Endodermal cell (in vitro differentiated cells): ENCODE results near the gene LARP4B. TPM values are rescaled to one million over a fixed set of nuclear protein-coding genes. Genes with fewer than 3 reads are reported as not detected.

ENCODE experiments used
- DNase-seq: peaks from one replicate; pipeline ENCODE4 v3.0.0-alpha.2; 2017
- H3K27ac ChIP-seq: 2 replicates; pipeline ENCODE4 v1.5.1; 2013; ENCODE audit warnings: mild to moderate bottlenecking, low read depth, low read length, moderate library complexity
- H3K27me3 ChIP-seq: 2 replicates; pipeline ENCODE4 v1.6.1; 2013; ENCODE audit warnings: mild to moderate bottlenecking, low read length, moderate library complexity; ENCODE audit not compliant: insufficient read depth, control insufficient read depth, poor library complexity, severe bottlenecking
- H3K36me3 ChIP-seq: 2 replicates; pipeline ENCODE4 v1.7.0; 2013; ENCODE audit warnings: mild to moderate bottlenecking, low read length, moderate library complexity; ENCODE audit not compliant: control insufficient read depth, insufficient read depth
- H3K4me1 ChIP-seq: one replicate; pipeline ENCODE4 v1.7.0; 2013; ENCODE audit warnings: low read length; ENCODE audit not compliant: control insufficient read depth, insufficient read depth
- H3K4me3 ChIP-seq: 2 replicates; pipeline ENCODE4 v1.5.1; 2013; ENCODE audit warnings: mild to moderate bottlenecking, low read length, moderate library complexity
- H3K9ac ChIP-seq: 2 replicates; pipeline ENCODE4 v1.6.1; 2013; ENCODE audit warnings: mild to moderate bottlenecking, low read length, moderate library complexity; ENCODE audit not compliant: poor library complexity, severe bottlenecking; ENCODE audit errors: extremely low read depth
- H3K9me3 ChIP-seq: 2 replicates; pipeline ENCODE4 v1.6.1; 2013; ENCODE audit warnings: mild to moderate bottlenecking, low read length, moderate library complexity; ENCODE audit not compliant: control insufficient read depth
- H3K27ac Mint-ChIP-seq: 2 replicates; pipeline ENCODE4 v1.8.0; 2020; ENCODE audit warnings: mixed read lengths
- H3K27me3 Mint-ChIP-seq: 2 replicates; pipeline ENCODE4 v1.8.0; 2021; ENCODE audit warnings: mild to moderate bottlenecking, mixed read lengths; ENCODE audit not compliant: insufficient read depth
- H3K36me3 Mint-ChIP-seq: 2 replicates; pipeline ENCODE4 v1.8.0; 2020; ENCODE audit warnings: low read depth, mixed read lengths
- H3K4me1 Mint-ChIP-seq: 2 replicates; pipeline ENCODE4 v1.8.0; 2020; ENCODE audit warnings: mixed read lengths
- H3K4me3 Mint-ChIP-seq: 2 replicates; pipeline ENCODE4 v1.8.0; 2020; ENCODE audit warnings: mild to moderate bottlenecking, moderate library complexity, mixed read lengths
- H3K9me3 Mint-ChIP-seq: 2 replicates; pipeline ENCODE4 v1.8.0; 2020; ENCODE audit warnings: mild to moderate bottlenecking, mixed read lengths
- CTCF ChIP-seq: fragments of 200-600 bp; sonication (generic); conservative IDR thresholded peaks from 2 replicates; pipeline ENCODE4 v1.5.0; 2021; ENCODE audit warnings: antibody characterized with exemption, mild to moderate bottlenecking
- WGBS, 2 experiments: methylation state at CpG; one replicate each; pipeline versions ENCODE4 v1.1.5 to v1.1.7; 2013; ENCODE audit warnings: missing lambda C conversion rate in 2 of 2, mixed read lengths in 1 of 2; ENCODE audit not compliant: insufficient coverage in 1 of 2, insufficient read length in 1 of 2; 5-methylcytosine and 5-hydroxymethylcytosine counted together
- total RNA-seq, 2 donors: library from RNA; stranded (reverse); fragmentation: NEBNext Ultra II Directional in 1 of 2; extraction: Animal tissue kit (Norgen Biotek cat#: 25700) in 1 of 2; gene quantifications; 2 replicates in 1 of 2; 3 replicates in 1 of 2; pipeline ENCODE4 v1.2.1, GENCODE V29; 2021

The LARP4B gene
- total RNA-seq, 2 donors from 2014 or later: 94.1 to 94.3 TPM

GRCh38 chr10:865257-865656, 66.2 kb downstream of the LARP4B start:
- peaks cover 68% of the 10 kb centered on the region for H3K36me3 Mint-ChIP-seq

DNA sequence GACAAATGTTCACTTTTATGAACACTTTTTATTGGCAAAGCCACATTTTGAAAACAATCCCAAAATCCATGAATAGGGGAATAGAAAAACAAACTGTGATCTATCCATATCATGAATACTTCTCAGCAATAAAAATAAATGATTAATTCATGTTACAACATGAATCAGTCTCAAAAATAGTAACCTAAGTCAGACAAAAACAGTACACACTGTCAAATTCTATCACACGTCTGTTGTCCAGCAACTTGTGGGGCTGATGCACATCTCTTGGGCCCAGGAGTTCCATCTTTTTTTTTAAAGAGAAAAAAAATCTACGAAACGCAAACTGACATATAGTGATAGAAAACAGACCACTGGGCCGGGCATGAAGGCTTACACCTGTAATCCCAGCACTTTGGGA, 71.0 kb downstream of the LARP4B start:
- H3K36me3 Mint-ChIP-seq: peaks cover 79% of the 10 kb centered on the region

More at GRCh38 chr10:865257-865656, 66.2 kb downstream of the LARP4B start:
- H3K4me3 Mint-ChIP-seq: no peak overlapping the region
- Histone ChIP-seq H3K36me3 (peaks cover 80% of the 10 kb centered on the region), H3K9me3 (peaks cover 12% of the 10 kb centered on the region), H3K27me3 (no peaks in the 10 kb centered on the region), H3K27ac (no peak overlapping the region), H3K4me3 (no peak overlapping the region), H3K9ac (no peak overlapping the region), H3K4me1 (no peaks in the 10 kb centered on the region)
- DNase-seq: peak; percentile 75
- H3K27me3 Mint-ChIP-seq: no peaks in the 10 kb centered on the region
- 93 to 98% methylated on average over 8 of the region's 8 CpGs for WGBS, 2 experiments
- peaks cover 3% of the 10 kb centered on the region for H3K9me3 Mint-ChIP-seq
- peak overlapping the region; percentile 13 for H3K27ac Mint-ChIP-seq
- H3K4me1 Mint-ChIP-seq: no peaks in the 10 kb centered on the region
- peak; percentile 60 for TF ChIP-seq CTCF

GRCh38 chr10:856416-857157, 74.9 kb downstream of the LARP4B start:
- Mint-ChIP-seq H3K4me1 (peaks cover 31% of the 10 kb centered on the region), H3K36me3 (peaks cover 78% of the 10 kb centered on the region), H3K4me3 (no peak overlapping the region), H3K27ac (peak overlapping the region; percentile 7), H3K27me3 (no peaks in the 10 kb centered on the region), H3K9me3 (peaks cover 13% of the 10 kb centered on the region)
- no peaks in the 10 kb centered on the region for H3K27me3 ChIP-seq
- peaks cover 78% of the 10 kb centered on the region for H3K36me3 ChIP-seq
- peaks cover 13% of the 10 kb centered on the region for H3K4me1 ChIP-seq
- DNase-seq: no peak
- H3K4me3 ChIP-seq: no peak overlapping the region
- H3K9me3 ChIP-seq: peaks cover 46% of the 10 kb centered on the region
- H3K27ac ChIP-seq: no peak overlapping the region
- 88 to 89% methylated on average over 8 to 11 of the region's 11 CpGs for WGBS, 2 experiments
- H3K9ac ChIP-seq: no peak overlapping the region
- no peak for TF ChIP-seq CTCF

More for the DNA sequence above, 71.0 kb downstream of the LARP4B start:
- H3K27me3 Mint-ChIP-seq: no peaks in the 10 kb centered on the region
- H3K4me1 Mint-ChIP-seq: peaks cover 27% of the 10 kb centered on the region
- Histone ChIP-seq H3K9ac (no peak overlapping the region), H3K27ac (no peak overlapping the region), H3K4me1 (peaks cover 13% of the 10 kb centered on the region), H3K36me3 (peaks cover 76% of the 10 kb centered on the region), H3K9me3 (peaks cover 17% of the 10 kb centered on the region), H3K4me3 (no peak overlapping the region), H3K27me3 (no peaks in the 10 kb centered on the region)
- DNase-seq: no peak
- no peak for TF ChIP-seq CTCF
- no peak overlapping the region for H3K27ac Mint-ChIP-seq
- H3K4me3 Mint-ChIP-seq: no peak overlapping the region
- 86 to 96% methylated on average over 4 of the region's 4 CpGs for WGBS, 2 experiments
- peaks cover 4% of the 10 kb centered on the region for H3K9me3 Mint-ChIP-seq
